ENCODE results near the gene CYCS.

Gene CYCS

DNA sequence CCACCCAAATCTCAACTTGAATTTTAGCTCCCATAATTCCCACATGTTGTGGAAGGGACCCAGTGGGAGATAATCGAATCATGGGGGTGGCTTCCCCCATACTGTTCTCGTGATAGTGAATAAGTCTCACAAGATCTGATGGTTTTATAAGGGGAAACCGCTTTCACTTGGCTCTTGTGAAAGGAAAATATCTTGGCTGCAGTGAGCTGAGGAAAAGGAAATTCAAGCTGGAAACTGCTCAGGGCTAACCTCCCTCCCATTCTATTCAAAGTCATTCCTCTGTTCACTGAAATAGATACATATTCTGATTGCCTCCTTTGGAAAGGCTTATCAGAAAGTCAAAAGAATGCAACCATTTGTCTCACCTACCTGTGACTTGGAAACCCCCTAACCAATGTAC lies 15.8 kb downstream of the CYCS start:
- no peak overlapping the region for H3K4me3 ChIP-seq (ENCODE audit: low read depth, low read length)
- TF ChIP-seq, protein P1, sequence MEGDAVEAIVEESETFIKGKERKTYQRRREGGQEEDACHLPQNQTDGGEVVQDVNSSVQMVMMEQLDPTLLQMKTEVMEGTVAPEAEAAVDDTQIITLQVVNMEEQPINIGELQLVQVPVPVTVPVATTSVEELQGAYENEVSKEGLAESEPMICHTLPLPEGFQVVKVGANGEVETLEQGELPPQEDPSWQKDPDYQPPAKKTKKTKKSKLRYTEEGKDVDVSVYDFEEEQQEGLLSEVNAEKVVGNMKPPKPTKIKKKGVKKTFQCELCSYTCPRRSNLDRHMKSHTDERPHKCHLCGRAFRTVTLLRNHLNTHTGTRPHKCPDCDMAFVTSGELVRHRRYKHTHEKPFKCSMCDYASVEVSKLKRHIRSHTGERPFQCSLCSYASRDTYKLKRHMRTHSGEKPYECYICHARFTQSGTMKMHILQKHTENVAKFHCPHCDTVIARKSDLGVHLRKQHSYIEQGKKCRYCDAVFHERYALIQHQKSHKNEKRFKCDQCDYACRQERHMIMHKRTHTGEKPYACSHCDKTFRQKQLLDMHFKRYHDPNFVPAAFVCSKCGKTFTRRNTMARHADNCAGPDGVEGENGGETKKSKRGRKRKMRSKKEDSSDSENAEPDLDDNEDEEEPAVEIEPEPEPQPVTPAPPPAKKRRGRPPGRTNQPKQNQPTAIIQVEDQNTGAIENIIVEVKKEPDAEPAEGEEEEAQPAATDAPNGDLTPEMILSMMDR (IDR thresholded peaks at IDR 0.05; ENCODE audit: insufficient read depth, low read length, missing control alignments) = no peak
- ChIA-PET POLR2A (interaction anchor here (1.0 kb wide), 1 partner anchor 16 kb away, joined by 3 read pairs; no protein-coding TSS in a partner anchor), CTCF (interaction anchor here (2.3 kb wide), 1 partner anchor 11 kb away, joined by 11 read pairs; no protein-coding TSS in a partner anchor)
- DNase-seq (ENCODE audit: low read depth, low spot score) = no peak

DNA sequence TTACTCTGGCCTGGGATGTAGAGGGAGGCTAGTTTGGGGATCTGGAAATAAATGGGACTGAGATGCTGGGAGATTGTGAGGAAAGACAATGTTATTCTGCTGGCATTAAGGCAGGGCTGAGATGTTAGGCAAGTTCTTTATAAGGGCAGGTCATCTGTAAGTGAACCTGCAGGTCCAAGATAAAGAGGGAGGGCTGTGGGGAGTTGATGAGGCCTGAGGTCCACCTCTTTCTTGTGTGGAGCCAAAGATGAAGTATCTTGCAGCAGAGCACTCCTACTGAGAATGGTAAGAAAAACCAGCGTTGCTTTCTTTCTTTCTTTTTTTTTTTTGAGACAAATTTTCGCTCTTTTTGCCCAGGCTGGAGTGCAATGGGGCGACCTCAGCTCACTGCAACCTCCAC lies 19.1 kb downstream of the CYCS start:
- TF ChIP-seq, protein P1 (IDR thresholded peaks at IDR 0.05; ENCODE audit: insufficient read depth, low read length, missing control alignments) = no peak
- no peak for DNase-seq (ENCODE audit: low read depth, low spot score)
- ChIA-PET CTCF (interaction anchor here (0.9 to 1.7 kb wide), 4 partner anchors 8 to 14 kb away, joined by 3 to 16 read pairs (median 6); no protein-coding TSS in a partner anchor), POLR2A (no interaction called here)
- no peak overlapping the region for H3K4me3 ChIP-seq (ENCODE audit: low read depth, low read length)

DNA sequence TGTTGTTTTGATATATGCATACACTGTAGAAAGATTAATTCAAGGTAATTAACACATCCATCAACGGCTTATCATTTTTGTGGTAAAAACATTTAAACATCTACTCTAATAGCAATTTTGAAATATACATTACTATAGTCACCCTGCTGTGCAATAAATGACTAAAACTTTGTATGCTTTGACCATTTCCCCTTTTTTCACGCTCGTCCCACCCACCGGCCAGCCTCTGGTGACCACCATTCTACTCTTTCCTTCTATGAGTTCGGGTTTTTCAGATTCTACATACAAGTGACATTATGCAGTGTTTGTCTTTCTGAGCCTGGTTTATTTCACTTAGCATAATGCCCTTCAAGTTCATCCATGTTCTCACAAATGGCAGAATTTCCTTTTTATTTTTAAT lies 21.3 kb downstream of the CYCS start:
- POLR2A ChIA-PET = no interaction called here
- CTCF ChIA-PET = interaction anchor here (0.5 to 16.6 kb wide), 4 partner anchors 9 to 348 kb away, joined by 3 to 928 read pairs (median 5); no protein-coding TSS in a partner anchor
- no peak for DNase-seq (ENCODE audit: low read depth, low spot score)

DNA sequence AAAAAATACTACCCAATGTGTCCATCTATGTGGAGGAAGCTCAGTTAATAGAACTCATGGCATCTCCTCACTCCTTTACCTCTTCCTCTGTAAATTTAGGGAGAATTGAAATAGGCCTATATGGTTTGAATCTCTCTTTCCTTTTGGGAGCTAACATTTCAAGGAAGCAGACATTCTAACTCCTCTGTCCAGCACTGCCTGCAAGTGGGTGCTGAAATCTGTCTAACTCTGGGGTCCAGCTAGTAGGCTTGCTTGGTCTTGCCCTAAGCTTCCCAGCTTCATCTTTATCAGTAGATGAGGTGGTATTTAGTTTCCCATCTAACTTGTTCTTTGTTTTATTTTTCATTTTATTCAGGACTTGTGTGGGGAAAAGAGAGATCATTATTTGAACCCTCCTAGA lies 23.2 kb downstream of the CYCS start:
- ChIA-PET POLR2A (no interaction called here), CTCF (interaction anchor here (0.7 to 16.6 kb wide), 5 partner anchors 11 to 346 kb away, joined by 3 to 928 read pairs (median 5); no protein-coding TSS in a partner anchor)
- TF ChIP-seq, protein P1 (IDR thresholded peaks at IDR 0.05; ENCODE audit: insufficient read depth, low read length, missing control alignments) = no peak
- H3K4me3 ChIP-seq (ENCODE audit: low read depth, low read length) = no peak overlapping the region
- no peak for DNase-seq (ENCODE audit: low read depth, low spot score)

More for the DNA sequence above, 21.3 kb downstream of the CYCS start:
- no peak overlapping the region for H3K4me3 ChIP-seq (ENCODE audit: low read depth, low read length)
- TF ChIP-seq, protein P1 (IDR thresholded peaks at IDR 0.05; ENCODE audit: insufficient read depth, low read length, missing control alignments) = no peak

DNA sequence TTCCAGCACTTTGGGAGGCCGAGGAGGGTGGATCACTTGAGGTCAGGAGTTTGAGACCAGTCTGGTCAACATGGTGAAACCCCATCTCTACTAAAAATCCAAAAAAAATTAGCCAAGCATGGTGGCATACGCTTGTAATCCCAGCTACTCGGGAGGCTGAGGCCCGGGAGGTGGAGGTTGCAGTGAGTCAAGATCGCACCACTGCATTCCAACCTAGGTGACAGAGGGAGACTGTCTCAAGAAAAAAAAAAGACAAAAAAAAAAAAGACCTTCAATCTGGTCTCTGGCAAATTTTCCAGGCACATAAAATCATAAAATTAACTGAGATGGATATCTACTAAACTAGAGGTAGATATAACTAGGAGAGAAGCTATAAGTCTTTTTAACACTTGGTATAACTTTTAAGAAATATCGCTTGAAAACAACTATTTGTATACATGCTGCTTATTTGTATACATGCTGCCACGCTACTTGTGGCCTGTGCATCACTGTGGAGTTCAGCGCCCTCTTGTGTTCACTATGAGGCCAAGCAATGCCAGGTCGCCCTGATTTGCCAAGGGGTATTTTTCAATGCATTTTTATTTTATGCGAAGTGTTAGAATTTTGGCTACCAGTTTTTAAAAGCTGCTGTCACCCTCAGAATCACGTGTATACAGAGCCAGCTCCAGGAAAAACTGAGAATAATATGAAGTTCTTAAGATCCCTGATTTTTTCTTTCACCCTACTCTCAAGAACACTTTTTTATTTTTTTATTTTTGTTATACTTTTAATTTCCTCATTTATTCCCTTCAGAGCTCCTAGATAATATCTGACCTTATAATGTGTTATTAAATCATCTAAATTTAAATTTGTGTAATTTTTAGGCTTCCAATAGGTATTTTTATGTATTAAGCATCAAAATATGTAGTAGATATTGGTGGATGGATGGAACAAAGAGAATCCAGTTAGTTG lies 26.7 kb downstream of the CYCS start:
- TF ChIP-seq, protein P1 (IDR thresholded peaks at IDR 0.05; ENCODE audit: insufficient read depth, low read length, missing control alignments) = peak; percentile 85
- CTCF ChIA-PET = interaction anchor here (0.6 to 16.6 kb wide), 108 partner anchors 8 to 1234 kb away, joined by 3 to 928 read pairs (median 5); partner anchors contain the start of gene CYCS
- POLR2A ChIA-PET = no interaction called here
- DNase-seq (ENCODE audit: low read depth, low spot score) = no peak
- H3K4me3 ChIP-seq (ENCODE audit: low read depth, low read length) = no peak overlapping the region
